ENCODE data around the gene TMEM45A.

TMEM45A gene

DNA sequence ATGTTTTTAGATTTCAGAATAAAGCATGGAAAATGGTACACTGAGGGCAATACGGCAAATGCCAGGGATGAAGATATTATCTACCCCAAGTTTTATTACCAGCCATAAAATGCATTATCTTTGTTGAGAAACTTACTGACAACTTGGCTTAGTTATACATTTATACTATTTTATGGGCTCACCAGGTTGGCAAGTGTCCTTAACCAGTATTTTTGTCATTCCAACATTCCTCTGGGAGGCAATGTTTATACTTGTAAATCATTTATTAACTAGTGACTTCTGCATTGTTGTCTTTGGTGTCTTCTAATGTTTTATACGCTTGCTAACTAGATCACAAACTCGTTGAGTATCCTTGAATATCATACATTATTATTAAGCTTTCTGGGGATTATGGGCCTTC, 99.0 kb downstream of the TMEM45A start:
- in situ Hi-C loops (cut with HindIII; ENCODE audit: low pct_ligation_motif_present, low pct_unique_long_range_greater_than_20kb, low sequenced_read_pairs): no loop called here

DNA sequence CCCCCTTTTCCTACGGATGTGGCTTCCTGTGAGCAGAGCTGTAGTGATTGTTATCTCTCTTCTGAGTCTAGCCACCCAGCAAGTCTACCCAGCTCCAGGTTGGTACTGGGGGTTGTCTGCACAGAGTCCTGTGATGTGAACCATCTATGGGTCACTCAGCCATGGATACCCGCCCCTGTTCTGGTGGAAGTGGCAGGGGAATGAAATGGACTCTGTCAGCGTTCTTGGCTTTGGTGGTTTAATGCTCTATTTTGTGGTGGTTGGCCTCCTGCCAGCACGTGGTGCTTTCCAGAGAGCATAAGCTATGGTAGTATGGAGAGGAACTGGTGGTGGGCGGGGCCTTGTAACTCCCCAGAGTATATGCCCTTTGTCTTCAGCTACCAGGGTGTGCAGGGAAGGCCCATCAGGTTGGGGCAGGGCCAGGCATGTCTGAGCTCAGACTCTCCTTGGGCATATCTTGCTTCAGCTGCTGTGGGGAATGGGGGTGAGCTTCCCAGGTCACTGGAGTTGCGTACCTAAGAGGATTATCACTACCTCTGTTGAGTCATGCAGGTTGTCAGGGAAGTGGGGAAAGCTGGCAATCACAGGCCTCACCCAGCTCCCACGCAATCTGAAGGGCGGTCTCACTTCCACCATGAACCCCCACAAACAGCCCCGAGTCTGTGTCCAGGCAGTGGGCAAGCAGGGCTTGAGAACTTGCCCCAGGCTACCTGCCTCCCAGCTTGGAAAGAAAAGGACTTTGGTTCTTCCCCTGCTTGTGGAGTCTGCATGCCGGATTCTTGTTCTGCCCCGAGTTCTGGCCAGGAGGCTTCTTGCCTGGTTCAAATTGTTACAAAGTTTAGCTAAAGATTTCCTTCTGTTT, 108.0 kb downstream of the TMEM45A start:
- DNase-seq: no peak
- in situ Hi-C loops (cut with HindIII; ENCODE audit: low pct_ligation_motif_present, low pct_unique_long_range_greater_than_20kb, low sequenced_read_pairs): no loop called here

More for the DNA sequence above, 99.0 kb downstream of the TMEM45A start:
- DNase-seq: peak; percentile 77

DNA sequence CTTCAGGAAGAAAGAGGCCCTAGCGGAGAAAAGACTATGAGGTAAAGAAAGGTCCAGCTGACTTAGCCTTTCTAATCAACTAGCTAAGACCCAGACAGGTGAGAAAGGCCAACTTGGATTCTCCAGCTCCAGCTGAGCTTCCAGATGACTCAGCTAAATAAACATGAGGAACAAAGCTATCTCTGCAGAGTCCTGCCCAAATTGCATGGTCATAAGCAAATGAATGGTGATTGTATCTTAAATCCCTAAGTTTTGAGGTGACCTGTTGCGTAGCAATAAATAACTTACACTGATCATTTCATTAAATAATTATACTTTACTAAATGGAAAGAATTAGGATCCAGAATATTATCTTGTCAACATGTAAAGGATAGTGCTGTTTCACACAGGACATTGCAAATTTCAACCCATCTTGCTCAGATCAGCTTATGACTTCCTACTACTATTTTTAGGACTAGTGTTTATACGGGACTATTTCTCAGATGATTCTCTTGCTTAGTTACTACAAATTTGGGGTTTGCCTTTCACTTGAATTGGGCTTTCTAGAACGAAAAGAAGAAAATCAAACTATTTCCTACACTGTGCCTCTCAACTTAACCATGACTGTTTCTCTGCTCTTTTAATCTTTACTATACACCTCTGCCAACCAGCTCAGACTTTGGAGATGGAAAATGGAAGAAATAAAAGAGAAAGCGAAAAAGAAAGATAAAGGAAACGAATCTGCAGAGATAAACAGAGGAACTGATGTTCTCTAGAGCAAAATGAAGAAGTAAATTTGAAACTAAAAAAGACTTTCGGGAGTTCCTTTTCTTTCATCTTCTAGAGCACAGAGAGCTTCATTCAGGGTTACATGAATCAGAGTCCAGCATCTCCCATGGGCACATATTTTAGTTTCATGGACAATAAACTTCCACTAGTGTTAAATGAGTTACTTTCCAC, 110.4 kb downstream of the TMEM45A start:
- in situ Hi-C loops (cut with HindIII; ENCODE audit: low pct_ligation_motif_present, low pct_unique_long_range_greater_than_20kb, low sequenced_read_pairs): no loop called here
- no peak for DNase-seq

- DNase-seq: peak; percentile 35
Measured at GRCh38 chr3:100603469-100603868, 111.0 kb downstream of the TMEM45A start.

DNA sequence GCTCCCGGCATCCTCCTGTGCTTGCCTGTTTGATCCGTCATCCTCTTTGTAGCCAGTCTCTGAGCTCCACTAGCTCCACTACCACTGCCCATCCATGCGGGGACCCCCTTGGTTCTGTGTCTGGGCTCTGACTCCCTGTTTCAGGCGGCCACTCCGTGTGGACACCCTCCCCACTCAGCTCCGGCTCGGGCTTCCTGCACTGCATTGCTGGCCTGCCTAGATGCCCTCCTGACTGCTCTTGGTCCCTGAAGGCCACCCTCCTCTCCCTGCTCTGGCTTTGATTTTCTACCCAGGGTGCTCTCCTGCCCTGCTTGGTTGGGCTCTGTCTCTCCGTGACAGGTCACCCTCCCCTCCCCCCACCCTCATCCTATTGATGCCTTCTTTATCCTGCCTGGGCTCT, 112.9 kb downstream of the TMEM45A start:
- in situ Hi-C loops (cut with HindIII; ENCODE audit: low pct_ligation_motif_present, low pct_unique_long_range_greater_than_20kb, low sequenced_read_pairs): no loop called here
- DNase-seq: no peak

More at GRCh38 chr3:100603469-100603868, 111.0 kb downstream of the TMEM45A start:
- in situ Hi-C loops (cut with HindIII; ENCODE audit: low pct_ligation_motif_present, low pct_unique_long_range_greater_than_20kb, low sequenced_read_pairs): no loop called here

DNA sequence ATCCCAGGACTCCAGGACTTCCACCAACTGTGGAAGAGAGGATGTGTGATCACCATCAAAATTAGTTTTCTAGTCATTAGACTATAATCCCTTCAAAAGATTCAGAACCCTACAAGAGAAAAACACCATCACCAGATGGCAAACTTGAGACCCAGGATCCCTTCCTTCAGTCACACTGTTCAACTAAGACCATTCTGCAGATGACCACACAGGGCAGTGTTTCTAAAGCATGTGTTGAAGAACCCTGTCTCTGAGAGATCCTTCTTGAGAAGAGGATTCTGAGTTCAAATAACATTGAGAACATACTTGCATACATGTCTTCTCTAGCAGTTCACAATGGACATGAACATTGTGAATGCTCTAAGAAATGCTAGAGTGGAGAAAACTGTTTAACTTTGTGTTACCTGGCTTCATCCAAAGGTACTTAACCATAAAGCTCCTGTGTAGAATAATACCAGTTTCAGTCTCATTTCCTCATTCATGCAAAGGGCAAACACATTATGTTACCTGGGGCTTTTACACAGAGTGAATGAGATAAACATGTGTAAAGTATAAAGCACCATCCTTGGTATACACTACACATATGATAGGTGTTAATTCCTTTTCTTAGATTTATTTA, 114.6 kb downstream of the TMEM45A start:
- no peak for DNase-seq

DNA sequence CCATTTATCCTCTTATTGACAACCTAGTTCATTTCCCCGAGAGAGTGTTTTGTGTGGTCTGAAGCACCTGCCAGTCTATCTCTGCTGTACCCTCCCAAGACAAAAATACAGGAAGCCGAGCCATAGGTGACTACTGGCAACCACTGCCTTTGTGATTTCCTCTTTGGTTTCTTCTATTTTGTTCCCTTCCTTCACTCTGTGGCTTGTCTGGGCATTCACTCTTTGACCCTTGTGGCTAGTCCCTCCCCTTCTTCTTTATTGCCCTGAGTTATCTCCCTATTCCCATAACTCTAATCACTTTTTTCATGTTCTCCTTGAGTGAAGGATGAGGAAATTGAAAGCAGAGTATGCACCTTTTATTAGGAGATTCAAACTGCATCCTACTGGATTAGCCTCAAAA, 116.9 kb downstream of the TMEM45A start, which contains the start of gene ADGRG7:
Gene ADGRG7, plus strand, starts transcription at position 297 of the 400 bp plus-strand sequence. CDS start 256 bp downstream, outside the sequence.
- in situ Hi-C loops (cut with HindIII; ENCODE audit: low pct_ligation_motif_present, low pct_unique_long_range_greater_than_20kb, low sequenced_read_pairs): no loop called here
- no peak for DNase-seq

More for the DNA sequence above, 114.6 kb downstream of the TMEM45A start:
- in situ Hi-C loops (cut with HindIII; ENCODE audit: low pct_ligation_motif_present, low pct_unique_long_range_greater_than_20kb, low sequenced_read_pairs): no loop called here

GRCh38 chr3:100609963-100610362, 117.5 kb downstream of the TMEM45A start:
- no peak for DNase-seq
- in situ Hi-C loops (cut with HindIII; ENCODE audit: low pct_ligation_motif_present, low pct_unique_long_range_greater_than_20kb, low sequenced_read_pairs): no loop called here

- in situ Hi-C loops (cut with HindIII; ENCODE audit: low pct_ligation_motif_present, low pct_unique_long_range_greater_than_20kb, low sequenced_read_pairs): no loop called here
- no peak for DNase-seq
Measured at GRCh38 chr3:100611221-100611620, 118.8 kb downstream of the TMEM45A start.

DNA sequence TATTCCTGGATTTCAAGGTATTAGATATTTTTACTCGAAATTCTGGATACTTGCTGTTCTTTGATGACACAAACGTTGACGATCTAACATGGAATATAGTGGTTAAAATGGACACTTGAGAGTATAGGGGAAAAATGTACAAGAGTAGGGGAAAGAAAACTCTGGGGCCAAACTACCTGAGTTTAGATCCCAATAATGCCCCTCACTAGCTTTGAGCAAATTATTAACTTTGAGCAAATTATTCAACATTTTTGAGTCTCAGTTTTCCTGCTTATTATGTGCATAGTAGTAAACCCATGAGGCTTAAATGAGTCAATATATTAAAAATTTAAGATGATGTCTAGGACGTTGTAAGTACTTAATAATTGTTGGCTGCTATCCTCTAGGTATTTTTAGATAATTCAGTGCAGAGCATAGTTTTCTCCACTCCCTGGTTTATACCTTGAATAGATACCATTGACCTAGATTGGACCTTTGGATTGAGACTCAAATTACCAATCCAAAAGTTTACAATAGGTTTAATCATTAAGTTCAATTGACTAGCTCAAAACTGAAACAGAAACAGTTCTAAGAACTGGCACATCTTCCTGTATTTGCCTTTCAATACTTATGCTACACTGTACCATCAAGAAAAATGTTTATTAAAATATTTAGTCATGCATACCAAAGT, 121.4 kb downstream of the TMEM45A start:
- in situ Hi-C loops (cut with HindIII; ENCODE audit: low pct_ligation_motif_present, low pct_unique_long_range_greater_than_20kb, low sequenced_read_pairs): no loop called here
- DNase-seq: no peak

- no peak for DNase-seq
- in situ Hi-C loops (cut with HindIII; ENCODE audit: low pct_ligation_motif_present, low pct_unique_long_range_greater_than_20kb, low sequenced_read_pairs): no loop called here
Measured at GRCh38 chr3:100614941-100615340, 122.5 kb downstream of the TMEM45A start.

DNA sequence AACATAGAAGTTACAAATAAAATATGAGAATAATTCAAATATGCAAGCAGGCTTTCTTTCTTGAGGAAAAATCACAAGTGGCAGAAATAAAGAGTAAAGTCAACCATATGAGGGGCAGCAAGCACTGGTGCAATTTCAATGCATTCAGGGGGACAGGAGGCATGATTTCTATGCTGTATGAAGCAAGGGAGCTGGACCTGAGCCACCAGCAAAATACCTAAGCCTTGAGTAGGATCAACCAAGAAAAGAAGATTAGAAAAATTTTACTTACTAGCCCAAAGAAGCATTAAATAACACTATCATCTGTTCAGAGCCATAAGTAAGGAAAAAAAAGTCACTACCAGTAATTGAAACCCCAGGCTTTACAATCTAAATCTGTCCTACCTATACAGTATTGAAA, 123.3 kb downstream of the TMEM45A start:
- no peak for DNase-seq
- in situ Hi-C loops (cut with HindIII; ENCODE audit: low pct_ligation_motif_present, low pct_unique_long_range_greater_than_20kb, low sequenced_read_pairs): no loop called here

DNA sequence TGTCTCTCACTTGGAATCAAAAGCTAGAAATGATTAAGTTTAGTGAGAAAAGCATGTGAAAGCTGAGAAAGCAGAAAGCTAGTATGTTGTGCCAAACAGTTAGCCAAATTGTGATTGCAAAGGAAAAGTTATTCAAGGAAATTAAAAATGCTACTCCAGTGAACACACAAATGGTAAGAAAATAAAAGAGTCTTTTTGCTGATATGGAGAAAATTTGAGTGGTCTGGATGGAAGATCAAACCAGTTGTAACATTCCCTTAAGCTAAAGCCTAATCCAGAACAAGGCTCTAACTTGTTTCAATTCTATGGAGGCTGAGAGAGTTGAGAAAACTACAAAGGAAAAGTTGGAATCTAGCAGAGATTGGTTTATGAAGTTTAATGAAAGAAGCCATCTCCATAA, 128.8 kb downstream of the TMEM45A start:
- DNase-seq: no peak
- in situ Hi-C loops (cut with HindIII; ENCODE audit: low pct_ligation_motif_present, low pct_unique_long_range_greater_than_20kb, low sequenced_read_pairs): no loop called here
